ENCODE measurements around the gene NPIPB6. TPM values are rescaled to one million over a fixed set of nuclear protein-coding genes. Genes with fewer than 3 reads are reported as not detected.
"Not testable (repeated sequence)": the region's sequence is repeated elsewhere in the genome, so short reads cannot be mapped to it uniquely, and the experiment has no call there.

The NPIPB6 gene
- total and polyA plus RNA-seq, 2 experiments from 2014 or later, result 1.5 to 1.8 TPM

DNA sequence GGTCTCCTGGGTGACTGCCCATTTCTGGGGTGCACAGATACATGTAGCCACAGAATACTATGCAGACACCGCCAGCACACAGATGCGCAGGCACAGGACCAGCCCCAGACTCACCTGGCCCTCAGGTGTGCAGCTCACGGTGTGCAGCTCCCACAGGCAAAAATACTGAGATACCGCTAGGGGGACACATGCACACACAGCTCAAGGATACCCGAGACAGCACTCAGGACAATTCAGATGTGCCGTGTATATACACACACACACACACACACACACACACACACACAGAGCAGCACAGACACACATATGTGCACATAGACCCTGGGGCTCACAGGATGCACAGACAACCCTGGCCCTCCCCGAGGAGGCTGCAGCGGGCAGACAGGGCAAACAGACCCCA is 11.8 kb upstream of the NPIPB6 start:
- ATAC-seq, result peak; percentile 86
- not testable (repeated sequence) for DNase-seq (ENCODE audit: low spot score); H3K4me1 ChIP-seq (ENCODE audit: insufficient read depth); H3K27me3 Mint-ChIP-seq (ENCODE audit: insufficient read depth, low read depth, poor library complexity); H3K27ac ChIP-seq (ENCODE audit: low read depth); H3K36me3 ChIP-seq (ENCODE audit: insufficient read depth); H3K4me3 ChIP-seq; H3K9me2 ChIP-seq (ENCODE audit: insufficient read depth); H3K9me3 Mint-ChIP-seq; H3F3A ChIP-seq (replicated peaks; ENCODE audit: low read depth); H3K4me3 Mint-ChIP-seq; H3K4me1 Mint-ChIP-seq; H3K4me2 ChIP-seq; H4K20me1 ChIP-seq (replicated peaks; ENCODE audit: insufficient read depth); H3K36me3 Mint-ChIP-seq (ENCODE audit: low read depth); H3K79me2 ChIP-seq (replicated peaks; ENCODE audit: insufficient read depth); H3K27me3 ChIP-seq (ENCODE audit: insufficient read depth); H3K27ac Mint-ChIP-seq; H2AFZ ChIP-seq

- not testable (repeated sequence) for H3K79me2 ChIP-seq (replicated peaks; ENCODE audit: insufficient read depth); H3K27me3 ChIP-seq (ENCODE audit: insufficient read depth); H3K36me3 Mint-ChIP-seq (ENCODE audit: low read depth); H3K27ac ChIP-seq (ENCODE audit: low read depth); H3K27ac Mint-ChIP-seq; H3K27me3 Mint-ChIP-seq (ENCODE audit: insufficient read depth, low read depth, poor library complexity); H3K36me3 ChIP-seq (ENCODE audit: insufficient read depth); H3K4me1 ChIP-seq (ENCODE audit: insufficient read depth); H3K9me3 Mint-ChIP-seq; H3K9me2 ChIP-seq (ENCODE audit: insufficient read depth); H3K4me1 Mint-ChIP-seq; DNase-seq (ENCODE audit: low spot score); H2AFZ ChIP-seq; H3F3A ChIP-seq (replicated peaks; ENCODE audit: low read depth); H4K20me1 ChIP-seq (replicated peaks; ENCODE audit: insufficient read depth)
- H3K4me3 Mint-ChIP-seq, result peak overlapping the region; percentile 46; the same call in 2 of the 3 replicates
- Histone ChIP-seq H3K4me2 (peak overlapping the region; percentile 69), H3K4me3 (peak overlapping the region; percentile 51)
- ATAC-seq, result peak; percentile 81
Observed at GRCh38 chr16:28374281-28374680, 11.0 kb upstream of the NPIPB6 start.

DNA sequence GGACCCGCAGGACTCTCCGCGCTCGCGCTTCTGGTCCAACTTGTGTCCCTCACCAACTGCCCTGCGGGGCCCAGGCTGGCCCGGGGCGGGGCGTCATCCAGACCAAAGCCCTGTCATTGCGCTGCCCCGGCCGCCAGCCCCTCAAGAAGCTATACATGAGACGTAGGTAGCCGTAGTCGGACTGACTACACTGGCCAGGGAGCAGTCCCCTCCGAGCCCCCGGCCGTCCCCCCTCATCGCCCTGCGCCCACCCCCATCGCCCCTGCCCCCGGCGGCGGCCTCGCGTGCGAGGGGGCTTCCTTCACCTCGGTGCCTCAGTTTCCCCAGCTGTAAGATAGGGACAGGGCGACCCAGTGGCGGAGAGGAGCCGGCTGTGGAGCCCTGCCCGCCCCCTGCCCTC is 4.6 kb upstream of the NPIPB6 start:
- H3K36me3 ChIP-seq (ENCODE audit: insufficient read depth), result not testable (repeated sequence)

DNA sequence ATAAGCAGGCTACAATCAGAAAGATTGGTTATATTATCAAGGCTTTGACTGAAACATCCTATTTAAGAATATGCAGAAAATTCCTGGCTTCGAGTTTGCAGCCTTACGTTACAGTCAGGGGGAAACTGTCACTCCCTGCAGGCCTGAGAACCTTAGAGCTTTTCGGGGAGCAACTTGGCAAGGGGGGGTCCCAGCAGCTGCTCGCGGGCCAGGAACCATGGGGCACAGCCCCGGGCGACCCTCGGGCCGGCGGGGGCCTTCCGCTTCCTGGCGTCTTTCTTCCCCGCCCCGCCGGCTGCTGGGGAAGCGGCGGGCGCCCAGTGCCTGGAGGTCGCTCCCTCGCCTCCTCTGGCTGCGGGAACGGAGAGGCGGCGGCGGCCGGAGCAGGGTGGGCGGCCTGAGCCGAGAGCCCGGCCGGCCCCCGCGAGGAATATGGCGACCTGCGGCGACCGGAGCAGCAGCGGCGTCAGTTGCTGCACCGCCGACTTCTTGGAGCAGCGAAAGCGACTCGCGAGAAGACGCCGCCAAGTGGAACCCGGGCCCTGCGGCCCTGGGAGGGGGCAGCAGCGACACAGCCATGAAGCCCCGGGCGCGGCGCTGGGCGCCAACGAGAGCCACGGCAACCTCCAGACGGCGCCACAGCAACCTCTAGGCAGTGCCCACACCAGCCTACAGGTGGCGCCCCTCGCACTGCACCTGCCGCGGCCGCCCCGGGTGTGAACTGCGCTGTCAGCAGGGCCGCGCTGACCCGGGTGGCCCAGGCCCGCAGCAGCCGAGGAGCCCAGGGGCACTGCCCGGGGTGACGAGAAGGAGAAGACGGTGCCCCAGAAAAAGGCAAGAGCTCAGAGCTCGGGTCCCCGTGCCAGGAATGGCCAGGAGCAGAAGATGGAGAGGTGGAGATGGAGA is 1.2 kb upstream of the NPIPB6 start:
- not testable (repeated sequence) for H3K9me3 Mint-ChIP-seq; H3K27me3 ChIP-seq (ENCODE audit: insufficient read depth); H3K27me3 Mint-ChIP-seq (ENCODE audit: insufficient read depth, low read depth, poor library complexity); H3K36me3 Mint-ChIP-seq (ENCODE audit: low read depth); H3K79me2 ChIP-seq (replicated peaks; ENCODE audit: insufficient read depth); H3K4me1 ChIP-seq (ENCODE audit: insufficient read depth); DNase-seq (ENCODE audit: low spot score); H3K36me3 ChIP-seq (ENCODE audit: insufficient read depth); H3K27ac Mint-ChIP-seq; H3K4me1 Mint-ChIP-seq; H3K27ac ChIP-seq (ENCODE audit: low read depth); H4K20me1 ChIP-seq (replicated peaks; ENCODE audit: insufficient read depth); H3F3A ChIP-seq (replicated peaks; ENCODE audit: low read depth); H3K9me2 ChIP-seq (ENCODE audit: insufficient read depth); H3K4me3 Mint-ChIP-seq; H2AFZ ChIP-seq; H3K4me3 ChIP-seq; H3K4me2 ChIP-seq
- peak; percentile 95 for ATAC-seq

More for the DNA sequence above, 4.6 kb upstream of the NPIPB6 start:
- not testable (repeated sequence) for H3K27ac ChIP-seq (ENCODE audit: low read depth); H3K4me1 Mint-ChIP-seq; H3K27ac Mint-ChIP-seq; H4K20me1 ChIP-seq (replicated peaks; ENCODE audit: insufficient read depth); H3K27me3 ChIP-seq (ENCODE audit: insufficient read depth); H3F3A ChIP-seq (replicated peaks; ENCODE audit: low read depth); H3K9me3 Mint-ChIP-seq; H3K9me2 ChIP-seq (ENCODE audit: insufficient read depth); H3K79me2 ChIP-seq (replicated peaks; ENCODE audit: insufficient read depth); H3K27me3 Mint-ChIP-seq (ENCODE audit: insufficient read depth, low read depth, poor library complexity); H2AFZ ChIP-seq; H3K4me1 ChIP-seq (ENCODE audit: insufficient read depth); H3K36me3 Mint-ChIP-seq (ENCODE audit: low read depth)
- ATAC-seq, result peak; percentile 49
- DNase-seq (ENCODE audit: low spot score), result peak; percentile 36
- Histone ChIP-seq H3K4me2 (peak overlapping the region; percentile 55; the same call in 1 of the 2 replicates), H3K4me3 (peak overlapping the region; percentile 49; the same call in 1 of the 2 replicates)
- peak overlapping the region; percentile 44; the same call in 2 of the 3 replicates for H3K4me3 Mint-ChIP-seq

DNA sequence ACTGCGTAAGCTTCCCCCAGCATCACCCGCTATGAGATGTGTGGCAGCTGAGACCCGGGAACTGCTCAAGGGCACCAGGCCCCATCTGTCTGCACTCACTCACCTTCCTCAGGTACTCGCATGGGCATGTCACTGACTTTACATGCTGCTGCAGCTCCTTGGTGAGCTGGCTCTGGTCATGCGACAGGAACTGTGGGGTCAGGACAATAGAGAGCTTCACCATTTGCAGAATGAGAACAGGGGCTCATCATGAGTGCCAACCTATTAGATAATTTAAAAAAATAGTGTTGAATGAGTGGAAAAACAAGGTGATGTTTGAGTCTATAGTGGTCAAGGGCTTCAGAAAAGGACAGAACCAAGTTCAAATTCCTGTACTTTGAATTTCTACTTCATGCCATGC is 708 bp downstream of the NPIPB6 start:
- H3K4me1 Mint-ChIP-seq; H3K79me2 ChIP-seq (replicated peaks; ENCODE audit: insufficient read depth); H3K9me2 ChIP-seq (ENCODE audit: insufficient read depth); H3K4me1 ChIP-seq (ENCODE audit: insufficient read depth); H3K9me3 Mint-ChIP-seq; H2AFZ ChIP-seq; ATAC-seq; H4K20me1 ChIP-seq (replicated peaks; ENCODE audit: insufficient read depth); H3K27me3 Mint-ChIP-seq (ENCODE audit: insufficient read depth, low read depth, poor library complexity); H3K27ac Mint-ChIP-seq; H3K36me3 Mint-ChIP-seq (ENCODE audit: low read depth); DNase-seq (ENCODE audit: low spot score); H3K4me3 Mint-ChIP-seq; H3K27me3 ChIP-seq (ENCODE audit: insufficient read depth); H3K4me2 ChIP-seq; H3K36me3 ChIP-seq (ENCODE audit: insufficient read depth); H3K4me3 ChIP-seq; H3K27ac ChIP-seq (ENCODE audit: low read depth); H3F3A ChIP-seq (replicated peaks; ENCODE audit: low read depth): not testable (repeated sequence)

DNA sequence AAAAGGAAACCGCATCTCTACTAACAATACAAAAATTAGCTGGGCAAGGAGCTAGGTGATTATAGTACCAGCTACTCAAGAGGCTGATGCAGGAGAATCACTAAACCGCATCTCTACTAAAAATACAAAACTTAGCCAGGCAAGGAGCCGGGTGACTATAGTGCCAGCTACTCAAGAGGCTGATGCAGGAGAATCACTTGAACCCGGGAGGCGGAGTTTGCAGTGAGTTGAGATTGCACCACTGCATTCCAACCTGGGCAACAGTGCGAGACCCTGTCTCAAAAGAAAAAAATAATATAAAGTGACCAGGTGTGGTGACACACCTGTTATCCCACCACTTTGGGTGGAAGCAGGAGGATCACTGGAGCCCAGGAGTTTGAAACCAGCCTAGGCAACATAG is 25.1 kb downstream of the NPIPB6 start:
- not testable (repeated sequence) for H3K36me3 ChIP-seq (ENCODE audit: insufficient read depth); H3F3A ChIP-seq (replicated peaks; ENCODE audit: low read depth); H3K4me1 Mint-ChIP-seq; H3K9me2 ChIP-seq (ENCODE audit: insufficient read depth); H3K36me3 Mint-ChIP-seq (ENCODE audit: low read depth); H4K20me1 ChIP-seq (replicated peaks; ENCODE audit: insufficient read depth); ATAC-seq; H3K9me3 Mint-ChIP-seq; H3K27me3 ChIP-seq (ENCODE audit: insufficient read depth); H3K79me2 ChIP-seq (replicated peaks; ENCODE audit: insufficient read depth); H3K27me3 Mint-ChIP-seq (ENCODE audit: insufficient read depth, low read depth, poor library complexity); H3K27ac Mint-ChIP-seq; H3K27ac ChIP-seq (ENCODE audit: low read depth); H3K4me3 Mint-ChIP-seq; DNase-seq (ENCODE audit: low spot score); H3K4me2 ChIP-seq; H2AFZ ChIP-seq; H3K4me3 ChIP-seq; H3K4me1 ChIP-seq (ENCODE audit: insufficient read depth)
